ENCODE measurements around the gene DDX5.

Gene DDX5

DNA sequence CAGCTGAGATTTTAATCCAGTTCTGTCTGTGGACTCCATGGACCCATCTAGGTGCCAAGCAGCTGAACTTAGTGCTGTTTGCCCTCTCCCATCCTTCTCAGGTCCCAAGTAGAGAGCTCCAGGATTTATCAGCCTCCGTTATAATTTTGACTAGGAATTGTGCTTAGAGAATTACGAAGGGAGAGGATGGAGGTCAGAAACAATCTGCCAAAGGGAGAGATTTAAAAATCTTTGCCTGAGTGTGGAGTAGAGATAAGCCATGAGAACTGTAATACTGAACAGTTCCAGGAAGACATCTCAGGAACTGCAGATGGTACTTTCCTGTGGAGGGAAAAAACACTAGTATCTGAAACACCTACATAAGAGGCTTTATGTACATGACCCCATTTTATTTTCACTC, 27.7 kb upstream of the DDX5 start:
- TF ChIP-seq, protein P1, sequence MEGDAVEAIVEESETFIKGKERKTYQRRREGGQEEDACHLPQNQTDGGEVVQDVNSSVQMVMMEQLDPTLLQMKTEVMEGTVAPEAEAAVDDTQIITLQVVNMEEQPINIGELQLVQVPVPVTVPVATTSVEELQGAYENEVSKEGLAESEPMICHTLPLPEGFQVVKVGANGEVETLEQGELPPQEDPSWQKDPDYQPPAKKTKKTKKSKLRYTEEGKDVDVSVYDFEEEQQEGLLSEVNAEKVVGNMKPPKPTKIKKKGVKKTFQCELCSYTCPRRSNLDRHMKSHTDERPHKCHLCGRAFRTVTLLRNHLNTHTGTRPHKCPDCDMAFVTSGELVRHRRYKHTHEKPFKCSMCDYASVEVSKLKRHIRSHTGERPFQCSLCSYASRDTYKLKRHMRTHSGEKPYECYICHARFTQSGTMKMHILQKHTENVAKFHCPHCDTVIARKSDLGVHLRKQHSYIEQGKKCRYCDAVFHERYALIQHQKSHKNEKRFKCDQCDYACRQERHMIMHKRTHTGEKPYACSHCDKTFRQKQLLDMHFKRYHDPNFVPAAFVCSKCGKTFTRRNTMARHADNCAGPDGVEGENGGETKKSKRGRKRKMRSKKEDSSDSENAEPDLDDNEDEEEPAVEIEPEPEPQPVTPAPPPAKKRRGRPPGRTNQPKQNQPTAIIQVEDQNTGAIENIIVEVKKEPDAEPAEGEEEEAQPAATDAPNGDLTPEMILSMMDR (IDR thresholded peaks at IDR 0.05; ENCODE audit: low read depth, low read length, missing control alignments), result no peak
- no peak for DNase-seq (ENCODE audit: extremely low read depth, low read depth)
- no peak overlapping the region for H3K4me3 ChIP-seq (replicated peaks; ENCODE audit: low read depth, low read length)

GRCh38 chr17:64532409-64532808, 26.3 kb upstream of the DDX5 start:
- no peak overlapping the region for H3K4me3 ChIP-seq (replicated peaks; ENCODE audit: low read depth, low read length)
- TF ChIP-seq, protein P1 (IDR thresholded peaks at IDR 0.05; ENCODE audit: low read depth, low read length, missing control alignments), result no peak
- DNase-seq (ENCODE audit: extremely low read depth, low read depth), result no peak

DNA sequence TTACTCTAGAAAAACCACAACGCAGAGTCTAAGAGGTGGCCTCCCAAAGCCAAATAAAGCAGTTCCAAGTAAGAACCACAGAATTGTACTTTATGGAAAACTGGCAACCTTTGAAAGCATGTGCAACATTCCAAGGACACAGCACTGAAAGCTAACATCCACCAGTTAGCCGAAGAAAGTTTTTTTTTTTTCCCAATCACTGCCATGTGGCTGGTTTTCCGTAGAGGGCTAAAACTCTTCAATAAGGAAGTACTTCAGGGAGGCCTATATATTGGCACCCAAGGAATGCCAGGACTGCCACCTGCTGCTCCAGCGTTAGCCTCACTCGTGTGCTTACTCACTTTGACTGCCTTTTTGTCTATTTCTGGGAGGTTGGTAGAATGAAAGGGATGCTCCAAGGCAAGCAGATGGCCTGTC, 25.9 kb upstream of the DDX5 start:
- TF ChIP-seq, protein P1 (IDR thresholded peaks at IDR 0.05; ENCODE audit: low read depth, low read length, missing control alignments), result no peak
- no peak overlapping the region for H3K4me3 ChIP-seq (replicated peaks; ENCODE audit: low read depth, low read length)
- DNase-seq (ENCODE audit: extremely low read depth, low read depth), result no peak

- TF ChIP-seq, protein P1 (IDR thresholded peaks at IDR 0.05; ENCODE audit: low read depth, low read length, missing control alignments), result no peak
- no peak for DNase-seq (ENCODE audit: extremely low read depth, low read depth)
- H3K4me3 ChIP-seq (replicated peaks; ENCODE audit: low read depth, low read length), result no peak overlapping the region
Measured at GRCh38 chr17:64529221-64529620, 23.1 kb upstream of the DDX5 start.

DNA sequence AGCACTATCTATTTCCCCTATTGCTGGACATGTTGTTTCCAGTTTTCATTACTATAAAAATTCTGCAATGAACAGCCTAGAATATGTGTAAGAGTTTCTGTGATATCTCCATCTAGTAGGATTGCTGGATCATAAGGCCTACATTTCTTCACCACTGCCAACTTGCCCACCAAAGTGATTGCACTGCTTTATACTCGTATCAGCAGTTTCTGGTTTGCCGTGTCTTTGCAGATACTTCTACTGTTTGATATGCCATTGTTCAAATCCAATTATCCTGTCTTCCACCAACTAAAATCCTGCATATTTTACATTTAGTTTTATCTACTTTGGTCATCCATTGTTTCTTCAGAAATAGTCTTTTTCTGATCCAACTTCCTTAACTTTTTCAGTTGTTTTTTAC, 21.8 kb upstream of the DDX5 start:
- DNase-seq (ENCODE audit: extremely low read depth, low read depth), result no peak
- TF ChIP-seq, protein P1 (IDR thresholded peaks at IDR 0.05; ENCODE audit: low read depth, low read length, missing control alignments), result no peak
- H3K4me3 ChIP-seq (replicated peaks; ENCODE audit: low read depth, low read length), result no peak overlapping the region

GRCh38 chr17:64520359-64520758, 14.3 kb upstream of the DDX5 start:
- no peak overlapping the region for H3K4me3 ChIP-seq (replicated peaks; ENCODE audit: low read depth, low read length)
- no peak for DNase-seq (ENCODE audit: extremely low read depth, low read depth)
- TF ChIP-seq, protein P1 (IDR thresholded peaks at IDR 0.05; ENCODE audit: low read depth, low read length, missing control alignments), result no peak

DNA sequence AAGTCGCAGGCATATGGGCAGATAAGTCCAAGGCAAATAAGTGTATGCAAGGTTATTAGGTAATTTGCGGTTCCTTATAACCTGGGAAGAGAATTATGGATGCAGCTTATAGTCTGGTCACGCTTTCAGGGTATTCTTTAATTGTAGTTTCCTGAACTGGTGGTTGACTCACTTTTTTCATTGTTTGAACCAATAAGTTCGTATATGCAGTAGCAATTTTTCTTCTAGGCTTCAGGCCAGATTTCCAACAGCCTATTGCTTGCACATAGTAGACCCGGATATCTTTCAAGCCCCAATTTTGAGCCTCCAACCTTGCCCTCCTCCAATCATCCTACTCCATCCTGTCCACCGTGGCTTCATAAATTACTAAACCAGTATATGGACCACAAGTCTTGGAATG, 13.5 kb upstream of the DDX5 start:
- DNase-seq (ENCODE audit: extremely low read depth, low read depth), result no peak
- H3K4me3 ChIP-seq (replicated peaks; ENCODE audit: low read depth, low read length), result no peak overlapping the region
- TF ChIP-seq, protein P1 (IDR thresholded peaks at IDR 0.05; ENCODE audit: low read depth, low read length, missing control alignments), result no peak
